OCI-LY1 (cell line): Measurements from ENCODE around the gene CUX1.
"Not testable (repeated sequence)": the region's sequence is repeated elsewhere in the genome, so short reads cannot be mapped to it uniquely, and the experiment has no call there.

Experiments used
- H2AFZ ChIP-seq: fragments of 200-600 bp; sonication (generic), shearing (Covaris generic); 2 replicates; pipeline ENCODE4 v1.6.0; 2014; ENCODE audit warnings: antibody characterized with exemption, mild to moderate bottlenecking, low read length
- H3F3A ChIP-seq: fragments of 200-600 bp; sonication (generic), shearing (Covaris generic); 2 replicates; pipeline ENCODE4 v1.6.0; 2014; ENCODE audit warnings: mild to moderate bottlenecking, antibody characterized with exemption, low read length, moderate library complexity; ENCODE audit not compliant: insufficient read depth
- H3K27ac ChIP-seq: fragments of 200-600 bp; sonication (generic); 2 replicates; pipeline ENCODE4 v1.5.1; 2014; ENCODE audit warnings: low read length, mixed run types, mild to moderate bottlenecking, low read depth; ENCODE audit not compliant: poor library complexity, severe bottlenecking
- H3K27me3 ChIP-seq: fragments of 200-600 bp; sonication (generic); 2 replicates; pipeline ENCODE4 v1.6.0; 2014; ENCODE audit warnings: antibody characterized with exemption, mild to moderate bottlenecking, low read length, moderate library complexity; ENCODE audit not compliant: insufficient read depth
- H3K36me3 ChIP-seq: fragments of 200-600 bp; sonication (generic); 2 replicates; pipeline ENCODE4 v1.6.1; 2014; ENCODE audit warnings: mild to moderate bottlenecking, antibody characterized with exemption, low read length, moderate library complexity, mixed read lengths; ENCODE audit not compliant: insufficient read depth
- H3K4me1 ChIP-seq: fragments of 200-600 bp; sonication (generic); 2 replicates; pipeline ENCODE4 v1.5.1; 2014; ENCODE audit warnings: mild to moderate bottlenecking, low read length, moderate library complexity; ENCODE audit not compliant: insufficient read depth, severe bottlenecking
- H3K4me2 ChIP-seq: fragments of 200-600 bp; sonication (generic), shearing (Covaris generic); 2 replicates; pipeline ENCODE4 v1.6.1; 2014; ENCODE audit warnings: low read length
- H3K4me3 ChIP-seq: fragments of 200-600 bp; sonication (generic); 2 replicates; pipeline ENCODE4 v1.5.1; 2014; ENCODE audit warnings: low read length, low read depth, mild to moderate bottlenecking, mixed read lengths; ENCODE audit not compliant: poor library complexity, severe bottlenecking
- H3K79me2 ChIP-seq: fragments of 200-600 bp; shearing (Covaris generic); 2 replicates; pipeline ENCODE4 v1.6.1; 2016; ENCODE audit warnings: mixed run types, low read length, mixed read lengths; ENCODE audit not compliant: insufficient read depth
- H3K9ac ChIP-seq: fragments of 200-600 bp; sonication (generic), shearing (Covaris generic); 2 replicates; pipeline ENCODE4 v1.6.1; 2014; ENCODE audit warnings: mild to moderate bottlenecking, low read length, mixed read lengths
- H3K9me2 ChIP-seq: fragments of 200-600 bp; sonication (generic), shearing (Covaris generic); 2 replicates; pipeline ENCODE4 v1.6.1; 2014; ENCODE audit warnings: low read depth, mild to moderate bottlenecking, low read length, mixed read lengths
- H3K9me3 ChIP-seq: fragments of 200-600 bp; shearing (Covaris generic); 2 replicates; pipeline ENCODE4 v1.6.1; 2014; ENCODE audit warnings: low read length, mixed read lengths
- H4K20me1 ChIP-seq: fragments of 200-600 bp; sonication (generic), shearing (Covaris generic); 2 replicates; pipeline ENCODE4 v1.6.0; 2016; ENCODE audit warnings: mild to moderate bottlenecking, low read length; ENCODE audit not compliant: insufficient read depth
- EZH2 ChIP-seq: fragments of 200-600 bp; sonication (generic), shearing (Covaris generic); IDR thresholded peaks from 2 replicates; pipeline ENCODE4 v1.8.0; 2017; ENCODE audit warnings: borderline replicate concordance, mixed run types, mild to moderate bottlenecking, antibody characterized with exemption, low read length, moderate library complexity, mixed read lengths
- TF ChIP-seq, protein P1 (sequence below): fragments of 200-600 bp; sonication (generic), shearing (Covaris generic); IDR thresholded peaks from 2 replicates; pipeline ENCODE4 v1.5.1; 2017; ENCODE audit warnings: mild to moderate bottlenecking, antibody characterized with exemption, low read length, moderate library complexity, mixed read lengths

Gene CUX1

GRCh38 chr7:101795461-101795860 is 22.0 kb upstream of the CUX1 start:
- Histone ChIP-seq H3K9me3 (no peaks in the 10 kb centered on the region), H3K27ac (no peak overlapping the region), H3K4me3 (no peak overlapping the region), H3K27me3 (no peaks in the 10 kb centered on the region), H4K20me1 (no peaks in the 10 kb centered on the region), H3K9ac (no peak overlapping the region), H3F3A (no peaks in the 10 kb centered on the region; the same call in 1 of the 2 replicates), H2AFZ (no peak overlapping the region), H3K79me2 (no peaks in the 10 kb centered on the region), H3K36me3 (no peaks in the 10 kb centered on the region), H3K4me2 (no peak overlapping the region), H3K9me2 (no peaks in the 10 kb centered on the region), H3K4me1 (peaks cover 57% of the 10 kb centered on the region)
- TF ChIP-seq, protein P1, sequence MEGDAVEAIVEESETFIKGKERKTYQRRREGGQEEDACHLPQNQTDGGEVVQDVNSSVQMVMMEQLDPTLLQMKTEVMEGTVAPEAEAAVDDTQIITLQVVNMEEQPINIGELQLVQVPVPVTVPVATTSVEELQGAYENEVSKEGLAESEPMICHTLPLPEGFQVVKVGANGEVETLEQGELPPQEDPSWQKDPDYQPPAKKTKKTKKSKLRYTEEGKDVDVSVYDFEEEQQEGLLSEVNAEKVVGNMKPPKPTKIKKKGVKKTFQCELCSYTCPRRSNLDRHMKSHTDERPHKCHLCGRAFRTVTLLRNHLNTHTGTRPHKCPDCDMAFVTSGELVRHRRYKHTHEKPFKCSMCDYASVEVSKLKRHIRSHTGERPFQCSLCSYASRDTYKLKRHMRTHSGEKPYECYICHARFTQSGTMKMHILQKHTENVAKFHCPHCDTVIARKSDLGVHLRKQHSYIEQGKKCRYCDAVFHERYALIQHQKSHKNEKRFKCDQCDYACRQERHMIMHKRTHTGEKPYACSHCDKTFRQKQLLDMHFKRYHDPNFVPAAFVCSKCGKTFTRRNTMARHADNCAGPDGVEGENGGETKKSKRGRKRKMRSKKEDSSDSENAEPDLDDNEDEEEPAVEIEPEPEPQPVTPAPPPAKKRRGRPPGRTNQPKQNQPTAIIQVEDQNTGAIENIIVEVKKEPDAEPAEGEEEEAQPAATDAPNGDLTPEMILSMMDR: no peak
- TF ChIP-seq EZH2: no peak

- H3K79me2 ChIP-seq, H4K20me1 ChIP-seq, H3F3A ChIP-seq, H3K9ac ChIP-seq, H3K4me2 ChIP-seq, H3K9me3 ChIP-seq, H3K27me3 ChIP-seq, H2AFZ ChIP-seq, H3K36me3 ChIP-seq, H3K4me3 ChIP-seq, H3K9me2 ChIP-seq: not testable (repeated sequence)
- Histone ChIP-seq H3K4me1 (peaks cover 67% of the 10 kb centered on the region), H3K27ac (peak overlapping the region; percentile 98)
Measured at GRCh38 chr7:101798173-101798572, 19.3 kb upstream of the CUX1 start.

DNA sequence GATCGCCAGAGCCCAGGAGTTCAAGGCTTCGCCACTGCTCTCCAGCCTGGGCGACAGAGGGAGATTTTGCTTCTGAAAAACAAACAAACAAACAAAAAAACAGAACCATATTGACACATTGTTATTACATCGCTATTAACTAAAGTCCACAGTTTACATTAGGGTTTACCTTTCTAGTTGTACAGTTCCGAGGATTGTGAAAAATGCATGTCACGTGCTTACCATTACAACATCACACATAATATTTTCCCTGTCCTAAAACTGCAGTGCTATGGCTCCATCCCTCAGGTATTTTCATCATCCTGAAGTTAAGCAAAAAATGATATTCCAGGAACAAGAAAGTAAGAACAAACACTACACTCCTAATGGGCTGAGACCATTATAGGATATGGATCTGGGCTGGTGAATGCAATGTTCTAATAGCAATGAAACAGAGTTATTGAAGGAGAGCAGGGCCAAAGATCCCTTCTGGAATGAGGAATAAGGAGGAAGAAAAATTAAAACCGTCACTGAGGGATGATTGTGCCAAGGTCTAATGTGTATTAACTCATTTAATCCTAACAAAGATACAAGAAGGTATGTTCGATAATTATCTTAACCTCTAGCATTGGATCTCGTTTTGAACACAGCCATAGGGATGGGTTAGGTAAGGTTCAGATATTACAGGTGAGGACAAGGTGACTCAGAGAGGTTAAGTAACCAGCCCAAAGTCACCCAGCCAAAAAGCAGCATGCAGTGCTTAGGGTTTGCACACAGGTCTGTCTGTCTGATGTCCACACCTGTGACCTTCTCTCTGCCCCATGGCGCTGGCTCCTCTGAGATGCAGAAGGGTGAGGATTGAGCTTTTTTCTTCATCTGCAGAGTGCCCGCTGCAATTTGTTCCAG is 14.0 kb upstream of the CUX1 start:
- peak overlapping the region; percentile 21; the same call in 1 of the 2 replicates for H2AFZ ChIP-seq
- no peaks in the 10 kb centered on the region for H3K9me2 ChIP-seq
- H3K36me3 ChIP-seq: no peaks in the 10 kb centered on the region
- peaks cover 81% of the 10 kb centered on the region for H3K4me1 ChIP-seq
- H3K27me3 ChIP-seq: no peaks in the 10 kb centered on the region
- H3K79me2 ChIP-seq: no peaks in the 10 kb centered on the region
- H3K27ac ChIP-seq: peak overlapping the region; percentile 98
- TF ChIP-seq, protein P1: no peak
- no peak for TF ChIP-seq EZH2
- no peaks in the 10 kb centered on the region; the same call in 1 of the 2 replicates for H3F3A ChIP-seq
- no peaks in the 10 kb centered on the region for H4K20me1 ChIP-seq
- H3K4me3 ChIP-seq: peak overlapping the region; percentile 41
- H3K9ac ChIP-seq: peak overlapping the region; percentile 20
- H3K4me2 ChIP-seq: peak overlapping the region; percentile 51
- no peaks in the 10 kb centered on the region for H3K9me3 ChIP-seq
